Measurements from ENCODE around the gene INSRR. TPM values are rescaled to one million over a fixed set of nuclear protein-coding genes. Genes with fewer than 3 reads are reported as not detected.

INSRR gene
- total RNA-seq, 1 experiment from 2014 or later = not detected

DNA sequence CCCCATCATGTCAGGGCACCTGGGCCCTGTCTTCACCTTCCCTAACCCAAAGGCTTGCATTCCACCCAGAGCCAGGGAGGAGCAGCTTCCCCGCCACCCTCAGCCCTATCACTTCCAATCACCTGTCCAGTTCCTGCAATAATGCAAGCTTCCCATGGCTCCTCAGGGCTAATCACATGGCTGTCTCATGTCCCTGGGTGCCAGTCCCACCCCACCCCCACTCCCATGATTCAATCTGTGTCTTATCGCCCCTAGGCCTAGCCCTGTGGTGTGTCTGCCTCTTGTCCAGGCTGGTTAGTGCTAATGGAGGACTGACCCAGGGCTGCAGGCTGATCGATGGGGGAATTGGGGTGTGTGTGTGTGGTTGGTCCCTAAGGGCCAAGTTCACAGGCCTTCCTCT is 23.6 kb upstream of the INSRR start:
- CTCF ChIA-PET = no interaction called here

GRCh38 chr1:156881663-156882062 is 22.7 kb upstream of the INSRR start:
- no peak for DNase-seq (ENCODE audit: low read depth, low spot score)
- ChIA-PET CTCF (no interaction called here), POLR2A (no interaction called here)
- in situ Hi-C loops (cut with HindIII; ENCODE audit: low pct_unique_long_range_greater_than_20kb, low sequenced_read_pairs) = no loop called here
- no peak for ATAC-seq
- H3K4me1 ChIP-seq (ENCODE audit: control insufficient read depth, insufficient read depth, low read length) = no peaks in the 10 kb centered on the region; the same call in 1 of the 2 replicates
- no peaks in the 10 kb centered on the region for H3K36me3 ChIP-seq (ENCODE audit: control insufficient read depth, insufficient read depth, low read length)
- H3K9me3 ChIP-seq (ENCODE audit: control insufficient read depth, insufficient read depth, low read depth, low read length) = no peaks in the 10 kb centered on the region
- H3K4me3 ChIP-seq (ENCODE audit: low read depth in 2 of 2, low read length in 2 of 2) = no peak overlapping the region
- intact Hi-C loops (cut with micrococcal nuclease; ENCODE audit: unreplicated experiment) = no loop called here
- no peak overlapping the region for H3K27ac ChIP-seq (ENCODE audit: low read length)
- H3K27me3 ChIP-seq (ENCODE audit: control insufficient read depth, insufficient read depth, low read length) = no peaks in the 10 kb centered on the region
- no peak for TF ChIP-seq SIN3A (IDR thresholded peaks at IDR 0.05; ENCODE audit: borderline replicate concordance, insufficient read depth, low read depth, low read length)
- BruUV-seq (replicated peaks) = no TSS peak

More for the DNA sequence above, 23.6 kb upstream of the INSRR start:
- Histone ChIP-seq H3K36me3 (ENCODE audit: control insufficient read depth, insufficient read depth, low read length) (no peaks in the 10 kb centered on the region), H3K27me3 (ENCODE audit: control insufficient read depth, insufficient read depth, low read length) (no peaks in the 10 kb centered on the region), H3K27ac (ENCODE audit: low read length) (no peak overlapping the region), H3K4me3 (ENCODE audit: low read depth in 2 of 2, low read length in 2 of 2) (no peak overlapping the region), H3K9me3 (ENCODE audit: control insufficient read depth, insufficient read depth, low read depth, low read length) (no peaks in the 10 kb centered on the region), H3K4me1 (ENCODE audit: control insufficient read depth, insufficient read depth, low read length) (no peaks in the 10 kb centered on the region; the same call in 1 of the 2 replicates)
- in situ Hi-C loops (cut with HindIII; ENCODE audit: low pct_unique_long_range_greater_than_20kb, low sequenced_read_pairs) (no loop called here), intact Hi-C loops (cut with micrococcal nuclease; ENCODE audit: unreplicated experiment) (no loop called here)
- no TSS peak for BruUV-seq (replicated peaks)
- no peak for ATAC-seq
- DNase-seq (ENCODE audit: low read depth, low spot score) = no peak
- POLR2A ChIA-PET = no interaction called here
- TF ChIP-seq REST (IDR thresholded peaks at IDR 0.05; ENCODE audit: insufficient read depth in 1 of 2, low read depth in 2 of 2, low read length in 1 of 2) (no peak), TCF7L2 (IDR thresholded peaks at IDR 0.05; ENCODE audit: low read depth, low read length) (no peak), POLR2AphosphoS5 (IDR thresholded peaks at IDR 0.05; ENCODE audit: low read depth, low read length) (no peak), SIN3A (IDR thresholded peaks at IDR 0.05; ENCODE audit: borderline replicate concordance, insufficient read depth, low read depth, low read length) (no peak)
- TF ChIP-seq, protein P1, sequence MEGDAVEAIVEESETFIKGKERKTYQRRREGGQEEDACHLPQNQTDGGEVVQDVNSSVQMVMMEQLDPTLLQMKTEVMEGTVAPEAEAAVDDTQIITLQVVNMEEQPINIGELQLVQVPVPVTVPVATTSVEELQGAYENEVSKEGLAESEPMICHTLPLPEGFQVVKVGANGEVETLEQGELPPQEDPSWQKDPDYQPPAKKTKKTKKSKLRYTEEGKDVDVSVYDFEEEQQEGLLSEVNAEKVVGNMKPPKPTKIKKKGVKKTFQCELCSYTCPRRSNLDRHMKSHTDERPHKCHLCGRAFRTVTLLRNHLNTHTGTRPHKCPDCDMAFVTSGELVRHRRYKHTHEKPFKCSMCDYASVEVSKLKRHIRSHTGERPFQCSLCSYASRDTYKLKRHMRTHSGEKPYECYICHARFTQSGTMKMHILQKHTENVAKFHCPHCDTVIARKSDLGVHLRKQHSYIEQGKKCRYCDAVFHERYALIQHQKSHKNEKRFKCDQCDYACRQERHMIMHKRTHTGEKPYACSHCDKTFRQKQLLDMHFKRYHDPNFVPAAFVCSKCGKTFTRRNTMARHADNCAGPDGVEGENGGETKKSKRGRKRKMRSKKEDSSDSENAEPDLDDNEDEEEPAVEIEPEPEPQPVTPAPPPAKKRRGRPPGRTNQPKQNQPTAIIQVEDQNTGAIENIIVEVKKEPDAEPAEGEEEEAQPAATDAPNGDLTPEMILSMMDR (IDR thresholded peaks at IDR 0.05) = no peak

DNA sequence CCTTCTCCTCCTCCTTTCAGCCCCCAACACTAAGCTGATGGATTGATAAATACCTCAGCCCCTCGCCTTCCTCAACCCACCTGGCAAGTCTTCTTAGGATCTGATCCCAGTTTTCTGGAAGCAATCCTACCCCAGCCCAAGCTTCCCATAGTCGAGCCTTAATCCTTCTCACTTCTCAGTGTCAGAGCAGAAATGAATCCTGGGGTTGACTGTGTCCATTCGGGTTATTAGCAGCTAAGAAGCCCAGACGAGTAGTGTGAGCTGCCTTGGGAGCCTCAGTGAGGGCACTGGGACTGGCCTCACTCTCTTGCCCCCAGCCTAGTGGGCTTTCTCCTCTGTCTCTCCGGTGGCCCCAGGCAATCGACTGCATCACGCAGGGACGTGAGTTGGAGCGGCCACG is 22.2 kb upstream of the INSRR start:
- H3K27me3 ChIP-seq (ENCODE audit: control insufficient read depth, insufficient read depth, low read length) = no peaks in the 10 kb centered on the region
- no peaks in the 10 kb centered on the region for H3K36me3 ChIP-seq (ENCODE audit: control insufficient read depth, insufficient read depth, low read length)
- no peak for DNase-seq (ENCODE audit: low read depth, low spot score)
- intact Hi-C loops (cut with micrococcal nuclease; ENCODE audit: unreplicated experiment) (no loop called here), in situ Hi-C loops (cut with HindIII; ENCODE audit: low pct_unique_long_range_greater_than_20kb, low sequenced_read_pairs) (no loop called here)
- no peak for ATAC-seq
- H3K4me3 ChIP-seq (ENCODE audit: low read depth in 2 of 2, low read length in 2 of 2) = no peak overlapping the region
- ChIA-PET POLR2A (no interaction called here), CTCF (interaction anchor here (0.8 kb wide), 1 partner anchor 10 kb away, joined by 3 read pairs; no protein-coding TSS in a partner anchor)
- H3K27ac ChIP-seq (ENCODE audit: low read length) = no peak overlapping the region
- no peaks in the 10 kb centered on the region for H3K9me3 ChIP-seq (ENCODE audit: control insufficient read depth, insufficient read depth, low read depth, low read length)
- H3K4me1 ChIP-seq (ENCODE audit: control insufficient read depth, insufficient read depth, low read length) = no peaks in the 10 kb centered on the region; the same call in 1 of the 2 replicates
- TF ChIP-seq POLR2AphosphoS5 (IDR thresholded peaks at IDR 0.05; ENCODE audit: low read depth, low read length) = no peak
- TF ChIP-seq REST (IDR thresholded peaks at IDR 0.05; ENCODE audit: insufficient read depth in 1 of 2, low read depth in 2 of 2, low read length in 1 of 2) = no peak
- no peak for TF ChIP-seq SIN3A (IDR thresholded peaks at IDR 0.05; ENCODE audit: borderline replicate concordance, insufficient read depth, low read depth, low read length)
- TF ChIP-seq, protein P1 (IDR thresholded peaks at IDR 0.05) = no peak
- no peak for TF ChIP-seq TCF7L2 (IDR thresholded peaks at IDR 0.05; ENCODE audit: low read depth, low read length)
- no TSS peak for BruUV-seq (replicated peaks)
